HepG2 (cell line): ENCODE results near the gene LOC128125822.

Experiments
- ARID4A ChIP-seq: sonication (generic); formaldehyde crosslinking; IDR thresholded peaks from 2 replicates; pipeline ENCODE4 v1.5.0; 2020; ENCODE audit warnings: mild to moderate bottlenecking, missing genetic modification reagents, borderline replicate concordance
- CTCF ChIP-seq: sonication (generic); formaldehyde crosslinking; IDR thresholded peaks from 2 replicates; pipeline ENCODE4 v1.5.0; 2020; ENCODE audit warnings: mild to moderate bottlenecking, missing genetic modification reagents, moderate library complexity
- HCFC1 ChIP-seq: fragments of 150-350 bp; IDR thresholded peaks from 2 replicates; pipeline ENCODE4 v1.6.1; 2014; ENCODE audit warnings: low read depth, low read length
- HNF4A ChIP-seq: sonication (generic); formaldehyde crosslinking; IDR thresholded peaks from 2 replicates; pipeline ENCODE4 v1.4.0; 2020; ENCODE audit warnings: missing genetic modification reagents
- KLF16 ChIP-seq, 2 experiments: sonication (generic) in 1 of 2; formaldehyde crosslinking in 1 of 2; IDR thresholded peaks; 2 replicates each; pipeline versions ENCODE4 v1.6.1 to v1.8.0; 2016 to 2023; ENCODE audit warnings: missing genetic modification reagents in 2 of 2, missing compliant biosample characterization in 1 of 2
- KLF6 ChIP-seq: IDR thresholded peaks from 2 replicates; pipeline ENCODE4 v1.8.0; 2016; ENCODE audit warnings: missing biosample characterization, missing genetic modification reagents
- NPAS2 ChIP-seq: sonication (generic); formaldehyde crosslinking; IDR thresholded peaks from 2 replicates; pipeline ENCODE4 v1.8.0; 2022; ENCODE audit warnings: mild to moderate bottlenecking, missing genetic modification reagents, borderline replicate concordance
- RFX5 ChIP-seq: IDR thresholded peaks from 2 replicates; pipeline ENCODE4 v1.6.1; 2011; ENCODE audit warnings: low read depth, low read length, improper control_type of control experiment
- RNF219 ChIP-seq: sonication (generic); formaldehyde crosslinking; IDR thresholded peaks from 2 replicates; pipeline ENCODE4 v1.5.0; 2020; ENCODE audit warnings: mild to moderate bottlenecking, missing genetic modification reagents
- SIN3B ChIP-seq: fragments of 150-350 bp; IDR thresholded peaks from 2 replicates; pipeline ENCODE4 v1.6.1; 2014; ENCODE audit warnings: low read length
- SP140L ChIP-seq: sonication (generic); formaldehyde crosslinking; IDR thresholded peaks from 2 replicates; pipeline ENCODE4 v1.4.0; 2020; ENCODE audit warnings: missing genetic modification reagents, borderline replicate concordance
- STAG1 ChIP-seq: sonication (generic); formaldehyde crosslinking; IDR thresholded peaks from 2 replicates; pipeline ENCODE4 v1.4.0; 2020; ENCODE audit warnings: missing genetic modification reagents
- STAT6 ChIP-seq: sonication (generic); formaldehyde crosslinking; IDR thresholded peaks from 2 replicates; pipeline ENCODE4 v1.4.0; 2020; ENCODE audit warnings: missing genetic modification reagents, mild to moderate bottlenecking, borderline replicate concordance
- YEATS4 ChIP-seq: sonication (generic); formaldehyde crosslinking; IDR thresholded peaks from 2 replicates; pipeline ENCODE4 v1.4.0; 2020; ENCODE audit warnings: missing genetic modification reagents, borderline replicate concordance
- ZBTB1 ChIP-seq: sonication (generic); formaldehyde crosslinking; IDR thresholded peaks from 2 replicates; pipeline ENCODE4 v1.4.0; 2020; ENCODE audit warnings: missing genetic modification reagents, borderline replicate concordance
- ZNF260 ChIP-seq: sonication (generic); formaldehyde crosslinking; IDR thresholded peaks from 2 replicates; pipeline ENCODE4 v1.4.0; 2020; ENCODE audit warnings: missing genetic modification reagents, low read depth, mild to moderate bottlenecking, borderline replicate concordance
- ZNF496 ChIP-seq: sonication (generic); formaldehyde crosslinking; IDR thresholded peaks from 2 replicates; pipeline ENCODE4 v1.8.1; 2023; ENCODE audit warnings: mild to moderate bottlenecking, moderate library complexity, missing genetic modification reagents; ENCODE audit not compliant: insufficient replicate concordance
- ZNF652 ChIP-seq: IDR thresholded peaks from 2 replicates; pipeline ENCODE4 v1.6.1; 2016; ENCODE audit warnings: low read depth, borderline replicate concordance

Gene LOC128125822

GRCh38 chr6:63573076-63573898 is 1.0 kb downstream of the LOC128125822 start (continued):
- TF ChIP-seq CTCF (CRISPR knock-in tag) = peak; percentile 45
- TF ChIP-seq ZNF260 (CRISPR knock-in tag) = no peak
- 0 out of 2 replicates have a peak, but pooled peaks have one; percentile 83 for TF ChIP-seq NPAS2 (CRISPR knock-in tag)
- peak; percentile 83; the same call in 1 of the 2 replicates for TF ChIP-seq RNF219 (CRISPR knock-in tag)
- no peak for TF ChIP-seq ZNF652 (CRISPR knock-in tag)
- TF ChIP-seq STAG1 (CRISPR knock-in tag) = no peak; the same call in none of the 2 replicates
- TF ChIP-seq ZNF496 = no peak
- TF ChIP-seq HCFC1 = no peak
- TF ChIP-seq YEATS4 (CRISPR knock-in tag) = peak; percentile 83
- TF ChIP-seq ARID4A = peak; percentile 79; the same call in 1 of the 2 replicates
- TF ChIP-seq SIN3B = no peak
- TF ChIP-seq KLF6 (CRISPR knock-in tag) = peak; percentile 92
- 0 out of 2 replicates have a peak, but pooled peaks have one; percentile 34 for TF ChIP-seq HNF4A (CRISPR knock-in tag)
- TF ChIP-seq RFX5 = no peak
- no peak for TF ChIP-seq STAT6 (CRISPR knock-in tag)
- no peak for TF ChIP-seq ZBTB1
- no peak for TF ChIP-seq SP140L (CRISPR knock-in tag)
- TF ChIP-seq KLF16 (CRISPR knock-in tag; IDR thresholded peaks at IDR 0.05) = peak in 1 of 2 experiments; percentile 68; a peak in 1 of 4 replicates
